Astrocyte of the cerebellum (primary cell): ENCODE measurements around the gene PRDX6.

Experiments used
- DNase-seq: peaks from one replicate; pipeline ENCODE4 v3.0.0-alpha.2; 2011; ENCODE audit warnings: low read depth
- H3K4me3 ChIP-seq: 2 replicates; pipeline ENCODE4 v1.5.1; 2011; ENCODE audit warnings: mild to moderate bottlenecking, low read depth, low read length, moderate library complexity
- CTCF ChIP-seq: IDR thresholded peaks from 2 replicates; pipeline ENCODE4 v1.5.1; 2012; ENCODE audit warnings: low read length, low read depth, moderate library complexity, mild to moderate bottlenecking; ENCODE audit errors: missing control alignments
- in situ Hi-C: cut with HindIII; loops from 2 replicates; pipeline ENCODE4 v1.10.0; 2017; ENCODE audit warnings: low sequenced_read_pairs

Gene PRDX6

GRCh38 chr1:173495609-173496267 is 18.6 kb downstream of the PRDX6 start:
- no peak overlapping the region for H3K4me3 ChIP-seq
- in situ Hi-C loops: no loop called here
- no peak for DNase-seq
- TF ChIP-seq CTCF: no peak

- H3K4me3 ChIP-seq: no peak overlapping the region
- in situ Hi-C loops: no loop called here
- TF ChIP-seq CTCF: no peak
- no peak for DNase-seq
These were observed 19.7 kb downstream of the PRDX6 start for GRCh38 chr1:173496757-173497320.

GRCh38 chr1:173499729-173500128 is 22.6 kb downstream of the PRDX6 start:
- in situ Hi-C loops: no loop called here
- no peak overlapping the region for H3K4me3 ChIP-seq
- TF ChIP-seq CTCF: no peak
- DNase-seq: no peak

GRCh38 chr1:173502104-173502503 is 25.0 kb downstream of the PRDX6 start:
- in situ Hi-C loops: no loop called here
- DNase-seq: no peak

GRCh38 chr1:173503391-173503790 is 26.3 kb downstream of the PRDX6 start:
- TF ChIP-seq CTCF: no peak
- in situ Hi-C loops: no loop called here
- no peak overlapping the region for H3K4me3 ChIP-seq
- DNase-seq: no peak

More at GRCh38 chr1:173502104-173502503, 25.0 kb downstream of the PRDX6 start:
- TF ChIP-seq CTCF: no peak
- H3K4me3 ChIP-seq: no peak overlapping the region

- no peak for TF ChIP-seq CTCF
- DNase-seq: no peak
- H3K4me3 ChIP-seq: no peak overlapping the region
- in situ Hi-C loops: no loop called here
These were observed 27.1 kb downstream of the PRDX6 start for GRCh38 chr1:173504268-173504667.
